Measurements from ENCODE around the gene AGPAT3. TPM values are rescaled to one million over a fixed set of nuclear protein-coding genes. Genes with fewer than 3 reads are reported as not detected.

Gene AGPAT3
- total RNA-seq, 4 donors from 2014 or later = 31.7 to 35.7 (median 33.0) TPM

- Histone ChIP-seq H3K27ac (peak overlapping the region in 1 of 4 donors; percentile 29), H3K9me3 (no peaks in the 10 kb centered on the region), H3K4me1 (peaks cover 0 to 16% (median 5%) of the 10 kb centered on the region in 3 donors), H3K36me3 (no peaks in the 10 kb centered on the region), H3K27me3 (no peaks in the 10 kb centered on the region), H3K4me3 (no peak overlapping the region)
- TF ChIP-seq CTCF (IDR thresholded peaks at IDR 0.05) (no peak), POLR2A (IDR thresholded peaks at IDR 0.05) (no peak)
- no peak for DNase-seq
- WGBS, 2 donors = 59 to 60% methylated on average over 10 of the region's 13 CpGs
- intact Hi-C loops (cut with DNase I) = no loop called here
Measured at GRCh38 chr21:43849532-43850299, 15.3 kb upstream of the AGPAT3 start.

- H3K9me3 ChIP-seq = no peaks in the 10 kb centered on the region
- intact Hi-C loops (cut with DNase I) = no loop called here
- H3K4me1 ChIP-seq = peaks cover 0 to 16% (median 5%) of the 10 kb centered on the region in 3 donors
- no peaks in the 10 kb centered on the region for H3K27me3 ChIP-seq
- H3K4me3 ChIP-seq = no peak overlapping the region
- no peak for TF ChIP-seq CTCF (IDR thresholded peaks at IDR 0.05)
- no peak for TF ChIP-seq POLR2A (IDR thresholded peaks at IDR 0.05)
- WGBS, 2 donors = 70 to 83% methylated on average over 6 to 8 of the region's 8 CpGs
- H3K36me3 ChIP-seq = no peaks in the 10 kb centered on the region
- DNase-seq = no peak
- H3K27ac ChIP-seq = no peak overlapping the region
Measured at GRCh38 chr21:43850728-43851295, 14.2 kb upstream of the AGPAT3 start.

- no peak for DNase-seq
- Histone ChIP-seq H3K27ac (no peak overlapping the region), H3K36me3 (no peaks in the 10 kb centered on the region), H3K9me3 (no peaks in the 10 kb centered on the region), H3K4me1 (peaks cover 0 to 16% (median 5%) of the 10 kb centered on the region in 3 donors), H3K27me3 (no peaks in the 10 kb centered on the region), H3K4me3 (no peak overlapping the region)
- intact Hi-C loops (cut with DNase I) = no loop called here
- 42 to 69% methylated on average over 7 to 8 of the region's 12 CpGs for WGBS, 2 donors
- TF ChIP-seq POLR2A (IDR thresholded peaks at IDR 0.05) (no peak), CTCF (IDR thresholded peaks at IDR 0.05) (no peak)
Measured at GRCh38 chr21:43851593-43851992, 13.4 kb upstream of the AGPAT3 start.

- H3K27ac ChIP-seq = no peak overlapping the region
- H3K9me3 ChIP-seq = no peaks in the 10 kb centered on the region
- no peak for DNase-seq
- H3K4me3 ChIP-seq = no peak overlapping the region
- peaks cover 0 to 14% (median 5%) of the 10 kb centered on the region in 3 donors for H3K4me1 ChIP-seq
- no peaks in the 10 kb centered on the region for H3K27me3 ChIP-seq
- TF ChIP-seq CTCF (IDR thresholded peaks at IDR 0.05) = no peak
- no peak for TF ChIP-seq POLR2A (IDR thresholded peaks at IDR 0.05)
- 69 to 81% methylated on average over 21 to 24 of the region's 34 CpGs for WGBS, 2 donors
- no peaks in the 10 kb centered on the region for H3K36me3 ChIP-seq
- intact Hi-C loops (cut with DNase I) = no loop called here
Measured at GRCh38 chr21:43853851-43854772, 10.9 kb upstream of the AGPAT3 start.

All from esophagus squamous epithelium (tissue), 5 donors.